Suppressor macrophage treated with lipopolysaccharide for 4 hours (primary cell): Measurements from ENCODE around the gene TMEM256.

Experiments
- DNase-seq: peaks from one replicate; pipeline ENCODE4 v3.0.0-alpha.2; 2020

Gene TMEM256

DNA sequence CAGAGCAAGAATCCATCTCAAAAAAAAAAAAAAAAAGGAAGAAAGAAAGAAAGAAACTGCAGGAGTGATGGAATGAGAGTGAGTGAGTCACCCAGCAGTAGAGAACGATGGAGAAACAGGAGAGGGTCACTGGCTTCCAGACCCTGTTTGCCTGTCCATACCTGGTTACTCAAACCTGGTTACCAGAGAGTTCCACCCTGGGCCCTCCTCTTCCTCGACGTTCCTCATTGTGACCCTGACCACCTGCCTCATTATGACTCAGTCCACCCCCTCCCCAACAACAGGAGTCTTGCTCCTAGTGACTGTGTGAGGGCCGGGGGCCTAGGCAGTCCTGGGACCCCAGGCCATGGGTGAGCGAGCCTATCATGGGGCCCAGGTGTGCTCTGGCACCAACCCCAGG lies 24.7 kb upstream of the TMEM256 start, which contains the start of gene SPEM3:
Gene SPEM3 (plus strand): TSS at position 301 of the 400 bp plus-strand sequence. CDS start 46 bp downstream, at position 347.
- no peak for DNase-seq

DNA sequence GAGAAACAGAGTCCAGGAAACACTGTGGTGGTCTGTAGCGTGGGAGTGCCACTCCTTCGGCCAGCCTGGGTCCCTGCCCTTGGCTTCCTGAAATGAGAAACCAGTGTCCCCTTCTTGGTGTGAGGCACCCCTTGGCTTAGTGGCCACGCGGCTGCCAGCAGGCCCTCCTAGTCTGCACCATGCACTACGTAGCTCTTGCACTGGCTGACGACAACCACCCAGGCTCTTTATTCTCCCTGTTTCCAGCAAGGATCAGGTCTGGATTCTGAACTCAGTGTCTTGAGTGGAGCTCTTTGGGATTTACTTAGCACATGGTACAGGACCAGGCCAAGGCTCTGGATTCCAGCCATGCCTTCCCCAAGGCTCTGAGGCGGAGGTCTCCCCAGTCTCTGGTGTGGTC lies 23.7 kb upstream of the TMEM256 start:
- DNase-seq: no peak

DNA sequence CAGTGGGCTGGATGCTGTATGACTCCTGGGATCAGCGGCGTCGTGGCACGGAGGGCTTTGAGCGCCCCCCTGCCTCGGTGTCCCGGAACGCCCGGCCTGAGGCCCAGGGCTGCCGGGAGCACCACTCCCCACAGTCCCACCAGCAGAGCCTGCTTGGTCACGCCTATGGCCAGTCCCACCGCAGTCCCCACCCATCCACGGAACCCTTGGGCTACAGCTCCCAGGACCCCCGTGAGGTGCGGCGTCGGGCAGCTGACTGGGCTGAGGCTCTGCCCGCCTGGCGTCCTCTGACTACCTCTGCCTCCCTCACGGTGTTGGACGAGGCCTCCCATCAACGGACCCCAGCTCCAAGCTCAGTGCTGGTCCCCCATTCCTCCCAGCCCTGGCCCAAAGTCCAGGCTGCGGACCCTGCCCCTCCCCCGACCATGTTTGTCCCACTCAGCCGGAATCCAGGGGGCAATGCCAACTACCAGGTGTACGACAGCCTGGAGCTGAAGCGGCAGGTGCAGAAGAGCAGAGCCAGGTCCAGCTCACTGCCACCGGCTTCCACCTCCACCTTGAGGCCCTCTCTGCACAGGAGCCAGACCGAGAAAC lies 23.1 kb upstream of the TMEM256 start:
- DNase-seq: no peak

DNA sequence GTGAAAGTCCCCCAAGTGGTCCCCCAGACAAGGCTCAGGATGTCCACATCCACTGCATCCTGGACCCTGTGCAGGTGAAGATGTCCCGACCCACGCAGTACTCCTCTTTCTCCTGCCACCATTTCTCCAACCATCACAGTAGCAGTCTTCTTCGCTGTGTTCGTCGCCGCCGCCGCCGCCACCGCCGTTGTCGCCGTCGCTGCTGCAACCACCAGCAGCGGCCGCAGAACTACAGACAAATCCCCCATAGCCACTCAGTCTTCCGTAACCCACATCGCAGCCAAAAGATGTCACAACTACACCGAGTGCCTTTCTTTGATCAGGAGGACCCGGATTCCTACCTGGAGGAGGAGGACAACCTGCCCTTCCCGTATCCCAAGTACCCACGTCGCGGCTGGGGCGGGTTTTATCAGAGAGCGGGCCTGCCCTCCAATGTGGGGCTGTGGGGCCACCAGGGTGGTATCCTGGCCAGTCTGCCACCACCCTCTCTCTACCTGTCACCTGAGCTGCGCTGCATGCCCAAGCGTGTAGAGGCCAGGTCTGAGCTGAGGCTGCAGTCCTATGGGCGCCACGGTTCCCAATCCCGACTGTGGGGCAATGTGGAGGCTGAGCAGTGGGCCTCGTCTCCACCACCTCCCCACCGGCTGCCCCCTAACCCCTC lies 22.4 kb upstream of the TMEM256 start:
- DNase-seq: no peak

DNA sequence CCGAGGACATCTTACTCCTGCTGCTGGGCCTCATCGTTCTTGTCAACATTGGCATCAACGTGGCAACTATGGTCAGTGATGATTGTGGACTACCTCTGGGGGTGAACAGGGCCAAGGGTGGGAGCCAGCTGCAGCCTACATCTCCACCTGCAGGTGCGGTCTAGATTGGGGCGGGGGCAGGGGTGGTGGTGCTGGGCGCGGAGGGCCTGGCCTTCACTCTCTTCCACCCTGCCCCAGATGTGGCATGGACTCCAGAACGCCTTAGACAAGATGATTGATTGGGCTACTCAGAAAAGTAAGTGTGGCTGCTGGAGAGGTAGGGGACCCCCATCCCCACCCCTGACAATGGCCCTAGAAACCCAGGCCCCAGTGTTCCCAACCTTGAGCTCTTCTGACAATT lies 21.9 kb upstream of the TMEM256 start:
- DNase-seq: no peak

DNA sequence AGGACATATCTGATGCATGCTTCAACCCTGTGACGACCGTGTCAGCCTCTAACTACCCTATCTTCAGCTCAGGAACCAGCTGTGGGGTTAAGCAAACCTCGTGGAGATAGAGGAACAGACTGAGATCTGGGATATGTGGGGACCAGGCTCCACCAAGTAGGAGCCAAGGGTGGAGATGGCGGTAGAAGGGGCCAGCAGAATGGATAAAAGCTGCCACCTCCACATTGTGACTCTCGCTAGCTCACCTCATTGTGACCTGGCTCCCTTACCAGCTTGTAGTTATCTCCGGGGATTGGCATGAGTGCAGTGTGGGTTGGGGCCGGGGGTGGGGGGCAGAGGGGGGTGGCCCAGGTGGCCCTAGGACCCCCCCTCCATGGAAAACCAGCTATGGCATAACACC lies 21.4 kb upstream of the TMEM256 start, which contains the start of gene SPEM2:
Gene SPEM2 (plus strand): TSS at position 301 of the 400 bp plus-strand sequence. CDS start 73 bp downstream, at position 374.
- no peak for DNase-seq

DNA sequence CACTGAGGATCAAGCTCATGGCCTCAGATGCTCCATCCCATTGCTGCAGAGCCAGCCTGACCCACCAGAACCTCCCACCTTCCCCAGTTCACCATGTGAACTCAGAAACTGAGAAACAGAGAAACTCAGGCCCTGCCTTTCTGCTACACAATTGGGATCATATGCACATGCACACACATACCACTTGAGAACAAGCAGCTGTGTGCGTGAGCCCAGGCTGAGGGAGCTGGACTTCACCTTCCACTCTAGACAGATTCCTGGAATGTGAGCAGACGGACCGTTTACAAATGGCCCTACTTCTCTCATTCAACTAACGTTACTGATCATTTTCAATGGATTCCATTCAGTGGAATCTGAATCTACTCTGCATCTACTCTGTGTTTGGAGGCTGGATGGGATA lies 19.8 kb upstream of the TMEM256 start:
- DNase-seq: no peak

DNA sequence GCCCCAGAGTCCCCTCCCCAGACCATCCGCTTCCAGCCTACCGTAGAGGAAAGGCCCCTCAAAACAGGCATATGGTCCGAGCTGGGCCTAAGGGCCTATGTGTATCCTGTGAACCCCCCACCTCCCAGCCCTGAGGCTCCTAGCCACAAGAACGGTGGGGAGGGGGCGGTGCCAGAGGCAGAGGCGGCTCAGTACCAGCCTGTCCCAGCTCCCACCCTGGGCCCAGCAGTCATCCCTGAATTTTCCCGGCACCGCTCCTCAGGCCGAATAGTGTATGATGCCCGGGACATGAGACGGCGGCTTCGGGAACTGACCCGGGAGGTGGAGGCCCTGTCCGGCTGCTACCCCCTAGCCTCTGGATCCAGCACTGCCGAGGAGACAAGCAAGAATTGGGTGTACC lies 17.3 kb upstream of the TMEM256 start:
- no peak for DNase-seq

DNA sequence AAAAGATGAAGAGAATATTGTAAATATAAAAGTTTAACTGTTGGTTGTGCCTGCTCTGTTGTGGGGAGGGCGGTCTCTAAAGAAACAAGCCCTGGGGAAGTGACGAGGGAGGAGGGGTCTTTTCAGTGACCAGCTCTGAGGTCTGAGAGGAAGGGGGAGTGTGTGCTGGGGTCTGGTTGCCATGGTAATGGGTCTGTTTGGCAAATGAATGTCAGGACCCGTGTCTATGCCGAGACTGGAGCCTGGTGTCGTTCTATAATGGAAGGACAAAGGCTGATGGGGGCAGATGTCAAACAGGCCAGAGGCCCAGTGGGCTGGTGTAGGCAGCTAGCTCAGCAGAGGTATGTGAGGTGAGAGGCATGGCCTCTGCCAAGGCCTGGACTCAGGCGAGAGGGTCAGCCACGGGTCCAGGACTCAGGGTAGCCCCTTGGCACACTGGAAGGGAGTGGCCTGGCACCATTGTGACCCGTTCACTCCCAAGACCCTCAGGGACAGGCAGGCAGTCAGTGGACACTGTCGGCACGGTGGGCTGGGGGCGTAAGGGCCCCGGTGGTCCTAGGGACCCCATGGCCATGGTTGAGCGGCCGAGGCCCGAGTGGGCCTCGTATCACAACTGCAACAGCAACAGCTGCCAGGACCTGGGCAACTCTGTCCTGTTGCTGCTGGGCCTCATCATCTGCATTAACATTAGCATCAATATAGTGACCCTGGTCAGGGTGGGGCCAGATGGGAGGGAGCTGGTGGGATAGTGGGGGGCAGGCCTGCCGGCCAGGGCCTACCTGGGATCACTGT lies 16.1 kb upstream of the TMEM256 start, which contains the start of gene SPEM1:
Gene SPEM1 (plus strand): TSS at position 506 of the 792 bp plus-strand sequence. CDS start 61 bp downstream, at position 567.
- no peak for DNase-seq

DNA sequence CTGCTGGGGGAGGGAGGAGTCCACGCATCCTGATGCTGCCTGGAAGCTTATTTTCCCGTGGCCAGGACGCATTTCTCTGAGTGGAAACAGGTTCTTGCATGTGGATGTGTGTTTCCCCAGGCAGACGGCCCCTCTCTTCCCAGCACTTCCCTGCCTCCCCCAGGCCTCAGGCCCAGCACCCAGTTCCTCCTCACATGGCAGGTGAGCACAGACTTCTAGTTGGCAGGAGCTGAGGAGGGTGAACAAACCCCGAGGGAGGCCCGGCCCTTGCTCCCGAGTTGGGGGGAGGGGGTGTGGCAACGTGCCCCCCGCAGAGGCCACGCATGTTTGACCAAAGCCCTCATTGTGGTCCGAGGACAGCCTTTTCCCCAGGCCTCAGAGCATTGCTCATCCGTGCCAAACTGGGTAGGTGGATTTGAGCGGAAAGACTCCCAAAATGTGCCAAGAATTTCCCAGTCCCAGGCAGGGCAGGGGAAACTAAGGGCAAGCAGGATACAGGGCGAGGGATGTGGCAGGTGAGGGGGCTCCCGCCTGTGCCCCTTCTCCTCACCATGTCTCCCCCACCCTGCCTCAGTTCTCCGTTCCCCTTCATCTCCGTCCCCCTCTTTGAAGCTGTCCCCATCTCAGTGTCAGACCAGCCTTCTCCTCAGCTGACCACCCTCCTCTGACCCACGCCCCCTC lies 14.7 kb upstream of the TMEM256 start:
- DNase-seq: no peak

DNA sequence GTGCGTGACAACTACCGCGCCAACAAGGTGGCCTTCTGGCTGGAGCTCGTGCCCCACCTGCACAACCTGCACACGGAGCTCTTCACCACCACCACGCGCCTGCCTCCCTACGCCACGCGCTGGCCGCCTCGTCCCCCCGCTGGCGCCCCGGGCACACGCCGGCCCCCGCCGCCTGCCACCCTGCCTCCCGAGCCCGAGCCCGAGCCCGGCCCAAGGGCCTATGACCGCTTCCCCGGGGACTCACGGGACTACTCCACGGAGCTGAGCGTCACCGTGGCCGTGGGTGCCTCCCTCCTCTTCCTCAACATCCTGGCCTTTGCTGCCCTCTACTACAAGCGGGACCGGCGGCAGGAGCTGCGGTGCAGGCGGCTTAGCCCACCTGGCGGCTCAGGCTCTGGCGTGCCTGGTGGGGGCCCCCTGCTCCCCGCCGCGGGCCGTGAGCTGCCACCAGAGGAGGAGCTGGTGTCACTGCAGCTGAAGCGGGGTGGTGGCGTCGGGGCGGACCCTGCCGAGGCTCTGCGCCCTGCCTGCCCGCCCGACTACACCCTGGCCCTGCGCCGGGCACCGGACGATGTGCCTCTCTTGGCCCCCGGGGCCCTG lies 13.3 kb upstream of the TMEM256 start:
- no peak for DNase-seq

DNA sequence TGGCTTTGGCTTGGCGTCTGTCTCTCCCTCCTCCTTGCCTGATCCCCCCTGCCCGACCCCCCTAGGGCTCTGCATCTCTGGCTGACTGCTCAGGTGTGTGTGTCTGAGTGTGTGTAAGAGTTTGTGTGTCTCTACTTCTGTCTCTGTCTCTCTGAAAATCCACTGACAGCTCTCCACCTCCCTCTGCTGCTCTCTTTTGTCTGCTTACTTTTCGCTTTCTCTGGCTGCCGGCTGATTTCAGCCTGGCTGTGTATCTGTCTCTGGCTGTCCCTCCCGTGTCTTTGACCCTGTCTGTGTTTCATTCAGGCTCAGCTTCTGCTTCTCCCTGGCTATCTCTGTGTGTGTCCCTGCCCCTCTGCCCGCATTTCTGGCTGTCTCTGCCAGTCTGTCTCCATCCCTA lies 12.4 kb upstream of the TMEM256 start:
- no peak for DNase-seq

DNA sequence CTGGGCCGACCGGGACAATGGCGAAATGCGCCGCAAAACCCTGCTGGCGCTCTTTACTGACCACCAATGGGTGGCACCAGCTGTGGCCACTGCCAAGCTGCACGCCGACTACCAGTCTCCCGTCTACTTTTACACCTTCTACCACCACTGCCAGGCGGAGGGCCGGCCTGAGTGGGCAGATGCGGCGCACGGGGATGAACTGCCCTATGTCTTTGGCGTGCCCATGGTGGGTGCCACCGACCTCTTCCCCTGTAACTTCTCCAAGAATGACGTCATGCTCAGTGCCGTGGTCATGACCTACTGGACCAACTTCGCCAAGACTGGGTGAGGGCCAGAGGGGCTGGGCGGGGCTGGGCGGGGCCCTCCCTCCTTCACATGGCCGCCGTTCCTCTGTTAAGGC lies 11.9 kb upstream of the TMEM256 start:
- DNase-seq: no peak

DNA sequence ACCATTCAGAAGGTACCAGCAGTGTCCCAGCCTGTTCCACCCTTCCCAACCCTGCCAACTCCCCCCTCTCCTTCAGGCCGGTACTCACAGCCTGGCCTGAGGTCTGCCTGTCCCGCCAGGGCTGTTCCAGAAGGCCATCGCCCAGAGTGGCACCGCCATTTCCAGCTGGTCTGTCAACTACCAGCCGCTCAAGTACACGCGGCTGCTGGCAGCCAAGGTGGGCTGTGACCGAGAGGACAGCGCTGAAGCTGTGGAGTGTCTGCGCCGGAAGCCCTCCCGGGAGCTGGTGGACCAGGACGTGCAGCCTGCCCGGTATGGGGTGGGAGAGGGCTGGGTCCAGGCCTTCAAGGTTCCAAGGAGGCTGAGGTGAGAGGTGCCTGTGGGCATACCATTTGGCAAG lies 10.9 kb upstream of the TMEM256 start:
- DNase-seq: no peak

DNA sequence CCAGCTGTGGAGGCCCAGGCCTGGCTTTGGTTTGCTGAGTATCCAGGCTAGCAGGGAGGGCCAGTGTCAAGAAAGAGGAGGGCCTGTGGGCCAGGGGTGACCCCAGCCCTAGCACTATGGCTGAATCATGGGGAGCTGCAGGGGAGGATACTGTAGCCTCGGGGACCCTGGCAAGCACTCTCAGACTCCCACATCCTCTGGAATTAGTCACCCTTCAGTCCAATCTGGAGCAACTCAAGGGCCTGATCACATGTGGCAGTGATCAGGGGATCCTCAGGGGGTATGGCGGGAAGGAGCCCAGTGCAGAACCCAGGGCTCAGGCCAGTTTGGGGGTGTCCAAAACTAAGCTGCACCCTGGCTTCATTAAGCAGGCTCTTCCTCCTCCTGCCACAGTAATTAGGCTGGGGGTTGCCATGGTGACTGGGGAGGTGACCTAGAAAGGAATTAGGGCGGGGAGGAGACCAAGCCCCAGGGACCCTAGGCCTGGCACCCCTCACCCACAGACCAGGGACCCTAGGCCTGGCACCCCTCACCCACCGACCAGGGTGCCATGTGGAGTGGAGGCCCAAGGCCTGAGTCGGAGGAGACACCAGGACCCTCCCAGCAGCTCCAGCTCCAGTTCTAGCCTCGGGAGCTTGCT lies 9.6 kb upstream of the TMEM256 start:
- no peak for DNase-seq

DNA sequence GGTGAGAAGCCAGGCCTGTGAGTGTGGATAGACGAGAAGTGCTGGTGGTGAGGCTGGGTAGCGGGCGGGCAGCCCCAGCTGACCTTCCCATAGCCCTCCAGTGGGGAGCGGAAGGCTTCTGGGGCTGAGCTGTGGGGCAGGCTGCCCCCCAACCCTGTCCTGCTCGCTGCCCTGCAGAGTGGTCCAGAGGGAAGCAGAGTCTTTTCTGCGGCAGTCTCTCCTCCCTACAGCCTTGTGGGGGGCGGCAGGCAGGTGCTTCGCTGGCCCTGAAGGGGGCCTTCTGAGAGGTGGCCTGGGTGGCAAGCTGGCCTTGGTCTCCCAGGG lies 7.5 kb upstream of the TMEM256 start:
- DNase-seq: no peak

DNA sequence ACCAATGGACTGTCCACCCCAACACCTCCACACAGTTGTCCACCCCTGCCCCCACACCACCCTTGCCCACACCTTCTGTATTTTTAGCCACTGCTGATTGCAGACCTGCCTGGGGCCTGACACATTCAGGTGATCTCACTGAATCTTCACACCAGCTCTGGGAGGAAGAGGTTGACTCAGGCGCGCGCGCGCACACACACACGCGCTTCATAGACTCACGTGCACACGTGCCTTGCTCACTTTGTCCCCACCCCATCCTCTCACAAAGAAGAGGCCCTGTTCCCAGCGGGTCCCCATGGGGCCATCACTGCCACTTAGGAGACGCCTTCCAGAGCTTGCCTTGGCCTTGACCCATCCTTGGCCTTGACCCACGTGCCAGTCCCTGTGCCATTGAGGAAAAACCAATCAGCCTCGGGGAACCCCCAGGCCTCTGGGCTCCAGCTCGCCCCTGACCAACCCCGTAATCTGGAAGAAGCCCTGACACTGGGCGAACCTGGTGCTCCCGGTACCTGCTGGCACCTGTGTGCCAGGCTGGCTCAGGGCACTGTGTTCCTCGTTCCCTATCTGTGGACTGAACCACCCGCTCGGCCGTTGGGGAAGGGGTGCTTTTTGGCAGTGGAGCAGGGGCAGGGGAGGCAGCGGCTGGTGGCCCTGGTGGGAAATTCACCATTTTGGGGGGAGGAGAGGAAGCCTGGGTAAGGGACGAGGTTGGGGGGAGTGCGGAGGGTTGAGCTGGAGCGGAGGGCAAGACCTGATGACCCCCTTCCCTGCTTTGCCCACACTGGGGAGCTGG lies 6.9 kb upstream of the TMEM256 start:
- DNase-seq: no peak

DNA sequence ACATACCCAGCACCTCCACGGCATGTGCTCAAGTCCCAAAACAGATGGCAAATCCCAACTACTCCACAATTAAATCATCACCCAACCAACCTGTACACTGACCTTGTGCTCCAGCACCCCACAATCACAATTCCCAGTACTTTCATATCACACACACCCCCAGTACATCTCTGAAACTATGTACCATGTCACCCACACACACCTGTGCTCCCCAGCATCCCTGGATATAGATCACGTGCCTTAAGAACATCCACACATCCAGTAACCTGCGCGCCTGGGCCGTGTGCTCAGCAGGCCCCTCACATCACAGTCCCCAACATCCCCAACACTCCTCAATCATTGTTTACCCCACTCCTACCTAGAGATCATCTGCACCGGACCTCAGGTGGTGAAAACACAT lies 5.8 kb upstream of the TMEM256 start:
- DNase-seq: no peak

DNA sequence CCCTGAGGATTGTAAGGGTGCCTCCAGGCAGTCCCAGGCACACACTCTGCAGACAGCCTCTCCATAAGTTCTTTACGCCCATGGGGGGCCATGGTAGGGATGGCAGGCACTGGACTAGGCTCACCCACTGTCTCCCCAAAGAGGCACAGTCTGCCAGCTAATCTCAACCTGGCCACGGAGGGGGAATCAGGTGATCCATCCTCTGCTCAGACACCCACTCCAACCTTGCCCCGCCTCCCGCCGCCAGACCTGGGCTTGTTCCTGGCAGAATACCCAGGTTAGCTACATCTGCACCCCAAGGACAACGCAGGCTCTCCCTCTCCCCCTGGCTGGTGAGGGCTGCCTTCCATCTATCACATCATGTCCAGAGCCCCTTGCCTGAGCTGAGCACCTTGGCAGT lies 5.0 kb upstream of the TMEM256 start:
- DNase-seq: no peak

DNA sequence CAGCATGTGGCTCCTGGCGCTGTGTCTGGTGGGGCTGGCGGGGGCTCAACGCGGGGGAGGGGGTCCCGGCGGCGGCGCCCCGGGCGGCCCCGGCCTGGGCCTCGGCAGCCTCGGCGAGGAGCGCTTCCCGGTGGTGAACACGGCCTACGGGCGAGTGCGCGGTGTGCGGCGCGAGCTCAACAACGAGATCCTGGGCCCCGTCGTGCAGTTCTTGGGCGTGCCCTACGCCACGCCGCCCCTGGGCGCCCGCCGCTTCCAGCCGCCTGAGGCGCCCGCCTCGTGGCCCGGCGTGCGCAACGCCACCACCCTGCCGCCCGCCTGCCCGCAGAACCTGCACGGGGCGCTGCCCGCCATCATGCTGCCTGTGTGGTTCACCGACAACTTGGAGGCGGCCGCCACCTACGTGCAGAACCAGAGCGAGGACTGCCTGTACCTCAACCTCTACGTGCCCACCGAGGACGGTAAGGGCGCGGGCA lies 4.4 kb upstream of the TMEM256 start:
- DNase-seq: no peak

DNA sequence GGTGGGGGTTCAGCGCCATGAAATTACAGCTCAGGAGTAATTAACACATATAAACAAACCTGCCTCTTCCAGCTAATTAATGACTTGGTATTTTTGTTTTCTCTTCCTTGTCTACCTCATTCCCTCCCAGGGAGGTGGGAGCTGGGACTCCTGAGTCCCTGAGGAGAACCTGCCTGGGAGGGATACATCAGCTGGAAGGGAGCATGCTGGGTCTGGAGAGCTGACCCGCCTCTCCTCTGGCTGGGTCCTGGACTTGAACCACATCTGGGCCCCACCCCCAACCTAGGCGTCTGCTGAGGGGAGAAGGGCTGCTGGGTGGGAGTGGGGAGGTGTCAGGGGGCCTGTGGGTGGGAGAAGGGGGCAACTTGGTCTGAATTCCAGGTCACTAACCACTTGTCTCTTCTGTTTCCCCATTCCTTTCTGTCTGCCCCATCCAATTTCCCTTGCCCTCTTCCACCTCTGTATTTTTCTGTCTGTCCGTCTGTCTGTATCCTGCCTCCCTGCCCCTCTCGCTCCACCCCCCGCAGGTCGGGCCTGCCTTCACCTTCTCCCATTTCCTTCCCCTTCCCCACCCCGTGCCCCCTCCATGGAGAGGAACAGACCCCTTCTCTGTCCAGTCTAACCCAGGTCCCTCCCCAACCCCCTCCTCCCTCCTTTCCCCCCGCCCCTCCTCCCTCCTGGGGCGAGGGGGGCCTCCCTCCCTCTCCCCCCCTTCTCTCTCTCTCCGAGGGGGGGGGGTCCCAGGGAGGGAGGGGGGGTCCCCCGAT lies 3.8 kb upstream of the TMEM256 start, which contains the start of gene NLGN2:
Gene NLGN2 (plus strand): TSS at position 361 of the 767 bp plus-strand sequence. CDS start 411 bp downstream, outside the sequence.
- DNase-seq: no peak
